ENCODE measurements around the gene LRRC72.
A peak's percentile ranks its signal among the peaks of the same experiment; 100 is the strongest.
"Not testable (repeated sequence)": the region's sequence is repeated elsewhere in the genome, so short reads cannot be mapped to it uniquely, and the experiment has no call there.

LRRC72 gene

DNA sequence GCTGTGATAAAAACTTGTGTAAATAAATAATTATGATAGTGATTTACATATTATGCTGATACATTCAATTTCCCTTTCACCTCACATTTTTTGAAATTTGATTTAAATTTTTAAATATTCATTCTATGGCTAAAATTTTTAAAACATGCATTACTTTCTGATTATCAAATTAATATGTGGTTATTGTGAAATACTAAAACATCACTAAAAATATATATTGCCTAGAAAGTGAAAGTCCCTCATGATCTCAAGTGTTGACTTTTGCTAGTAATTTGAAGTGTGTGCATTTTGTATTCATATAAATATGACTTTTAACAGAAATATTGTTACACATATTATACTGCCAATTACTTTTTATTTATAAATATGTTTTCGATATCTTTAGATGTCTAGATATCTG lies 3.1 kb downstream of the LRRC72 start:
- no peak for DNase-seq

DNA sequence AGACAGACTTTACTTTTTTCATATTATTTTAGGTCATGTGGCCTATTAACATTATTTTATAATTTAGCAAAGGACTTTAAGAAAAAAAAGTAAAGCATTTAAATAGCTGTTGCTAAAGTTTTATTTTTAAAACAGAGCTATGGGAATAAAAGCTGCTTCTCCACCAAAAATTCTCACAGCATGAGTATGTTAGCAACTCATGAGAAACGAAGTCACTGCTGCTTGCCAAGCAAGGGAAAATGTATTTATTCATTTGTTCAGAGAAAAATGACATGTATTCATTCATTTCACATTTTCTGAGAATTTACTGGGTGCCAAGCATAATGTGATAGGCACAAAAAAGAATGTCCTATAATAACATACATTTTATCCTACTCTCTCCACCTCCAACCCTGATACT lies 5.1 kb downstream of the LRRC72 start:
- no peak for DNase-seq

DNA sequence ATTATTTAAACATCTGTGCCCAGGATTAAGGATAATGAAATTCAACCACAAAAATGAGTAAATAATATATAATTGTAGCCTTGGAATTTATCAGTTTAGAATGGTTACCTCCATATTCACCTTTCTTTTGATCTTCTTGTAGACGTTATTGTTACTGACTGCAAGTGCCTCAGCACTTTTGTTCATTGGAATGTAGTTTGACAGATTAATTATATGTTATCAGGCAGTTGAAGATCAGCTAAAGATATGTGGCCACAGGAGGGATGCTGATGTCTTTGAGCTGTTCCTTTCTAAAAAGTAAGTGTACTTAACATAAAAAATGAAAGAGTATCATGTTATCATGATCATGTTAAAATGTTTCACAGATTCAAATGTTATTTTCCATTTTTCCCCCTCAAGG lies 5.6 kb downstream of the LRRC72 start:
- no peak for DNase-seq

DNA sequence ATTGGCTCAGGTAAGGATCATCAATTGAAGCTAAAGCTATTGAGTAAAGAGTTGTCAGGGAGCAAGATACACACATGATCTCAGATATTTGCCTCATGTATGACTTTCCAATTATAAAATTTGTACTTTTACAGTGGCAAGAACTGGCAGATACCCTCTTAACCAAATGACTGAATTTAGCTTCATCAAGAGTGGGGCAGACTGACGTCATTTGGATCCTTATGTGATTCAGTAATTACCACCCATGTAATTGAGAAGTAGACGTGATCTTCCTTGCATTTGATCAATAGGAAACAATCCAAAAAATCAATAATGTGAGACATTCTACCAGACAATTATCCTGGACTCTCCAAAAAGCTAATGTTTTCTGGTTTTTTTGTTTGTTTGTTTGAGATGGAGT lies 8.9 kb downstream of the LRRC72 start:
- no peak for DNase-seq

DNA sequence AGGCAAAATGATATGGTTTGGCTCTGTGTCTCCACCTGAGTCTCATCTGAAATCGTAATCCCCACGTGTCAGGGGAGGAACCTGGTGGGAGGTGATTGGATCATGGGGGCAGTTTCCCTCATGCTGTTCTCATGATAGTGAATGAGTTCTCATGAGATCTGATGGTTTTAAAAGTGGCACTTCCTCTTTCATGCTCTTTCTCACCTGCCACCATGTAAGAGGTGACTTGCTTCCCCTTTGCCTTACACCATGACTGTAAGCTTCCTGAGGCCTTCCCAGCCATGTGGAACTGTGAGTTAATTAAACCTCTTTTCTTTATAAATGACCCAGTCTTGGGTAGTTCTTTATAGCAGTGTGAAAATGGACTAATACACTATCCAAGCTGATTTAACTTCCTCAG lies 13.9 kb downstream of the LRRC72 start:
- not testable (repeated sequence) for DNase-seq

DNA sequence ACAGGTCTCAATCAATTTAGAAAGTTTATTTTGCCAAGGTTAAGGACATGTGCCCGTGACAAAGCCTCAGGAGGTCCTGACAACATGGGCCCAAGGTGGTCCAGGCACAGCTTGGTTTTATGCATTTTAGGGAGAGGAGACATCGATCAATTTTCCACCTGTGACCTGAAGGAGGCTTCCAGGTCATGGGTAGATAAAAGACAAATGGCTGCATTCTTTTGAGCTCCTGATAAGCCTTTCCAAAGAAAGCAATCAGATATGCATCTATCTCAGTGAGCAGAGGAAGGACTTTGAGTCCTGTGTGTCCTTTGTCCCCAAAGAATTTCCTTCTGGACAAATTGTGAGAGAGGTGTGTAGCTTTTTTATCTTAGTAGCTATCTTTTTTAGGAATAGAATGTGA lies 15.8 kb downstream of the LRRC72 start:
- no peak for DNase-seq

DNA sequence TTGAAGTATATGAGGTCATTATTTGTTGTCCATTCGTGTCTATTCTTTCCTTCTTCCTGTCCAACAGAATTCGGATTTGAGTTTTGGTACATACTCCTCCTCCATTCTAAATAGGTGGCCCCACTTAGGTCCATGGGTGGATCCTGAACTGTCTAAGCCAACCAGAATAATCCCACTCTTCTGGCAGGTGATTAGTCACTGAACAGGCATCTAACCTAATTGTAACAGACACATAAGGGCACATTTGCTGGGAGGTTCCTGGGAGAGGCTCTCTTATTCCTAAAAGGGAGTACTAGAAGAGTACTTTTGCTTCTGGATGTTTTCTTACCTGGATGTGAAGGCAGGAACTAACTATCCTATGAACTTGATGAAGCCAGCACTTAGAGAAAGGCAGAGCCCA lies 16.8 kb downstream of the LRRC72 start:
- no peak for DNase-seq

DNA sequence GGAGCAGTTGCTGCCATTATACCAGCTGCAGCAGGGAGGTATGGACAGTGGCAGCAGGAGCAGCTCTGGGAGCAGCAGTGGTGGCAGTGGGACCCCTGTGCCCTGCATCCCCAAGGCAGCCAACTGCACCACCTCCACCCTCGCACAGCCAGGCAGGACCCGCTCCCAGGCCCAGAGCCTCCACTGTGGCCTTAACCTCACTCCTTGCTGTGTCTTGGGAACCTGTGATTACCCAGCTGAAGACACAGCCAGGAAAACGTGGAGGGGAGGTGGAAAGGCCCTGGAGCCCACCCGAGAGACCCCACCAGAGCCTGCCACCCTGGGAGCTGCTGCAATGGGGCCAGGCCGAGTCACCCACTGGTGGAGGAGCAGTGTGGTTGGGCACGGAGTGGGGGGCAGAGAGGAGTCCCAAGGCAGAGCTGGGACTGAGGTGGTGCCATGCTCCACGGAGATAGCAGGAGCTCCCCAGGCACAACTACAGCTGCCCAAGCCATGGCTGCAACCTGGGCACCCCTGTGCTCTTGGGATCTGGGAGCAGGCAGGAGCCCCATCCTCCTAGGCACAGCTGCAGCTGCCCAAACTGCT lies 20.4 kb downstream of the LRRC72 start:
- DNase-seq, result no peak

DNA sequence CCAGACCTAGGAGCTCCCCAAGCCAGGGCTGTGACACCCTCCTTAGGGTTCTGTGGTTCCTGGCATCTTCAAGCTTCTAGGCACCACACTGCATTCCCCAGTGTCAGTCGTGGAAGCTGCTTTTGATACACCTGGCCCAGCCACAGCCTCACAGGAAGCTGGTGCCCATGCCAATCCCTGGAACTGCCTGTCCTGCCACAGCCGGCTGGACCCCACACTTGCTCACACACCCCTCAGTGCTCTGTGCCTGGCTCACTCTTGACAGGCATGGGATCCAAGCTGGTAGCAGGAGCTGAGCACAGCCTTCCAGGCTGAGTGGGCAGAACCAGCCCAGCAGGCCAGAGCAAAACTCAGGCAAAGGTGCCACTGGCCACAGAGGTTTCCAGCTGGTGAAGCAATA lies 21.8 kb downstream of the LRRC72 start:
- no peak for DNase-seq

DNA sequence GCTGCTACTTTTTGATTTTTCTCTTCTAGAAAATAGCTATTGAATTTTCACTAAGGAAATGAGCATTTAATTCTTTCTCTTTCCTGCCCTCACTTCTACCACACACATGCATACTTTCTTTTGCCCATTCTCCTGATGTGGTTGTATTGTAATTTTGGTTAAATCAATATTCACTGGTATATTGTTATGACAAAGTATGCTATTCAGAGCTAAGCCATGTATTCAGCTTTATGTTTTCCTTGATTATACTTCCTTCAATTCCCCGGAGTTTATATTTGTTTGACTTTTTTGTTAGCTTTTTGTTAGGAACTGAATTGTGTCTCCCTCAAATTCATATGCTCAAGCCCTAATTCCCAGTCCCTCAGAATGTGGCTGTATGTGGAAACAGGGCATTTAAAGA lies 24.0 kb downstream of the LRRC72 start:
- no peak for DNase-seq

DNA sequence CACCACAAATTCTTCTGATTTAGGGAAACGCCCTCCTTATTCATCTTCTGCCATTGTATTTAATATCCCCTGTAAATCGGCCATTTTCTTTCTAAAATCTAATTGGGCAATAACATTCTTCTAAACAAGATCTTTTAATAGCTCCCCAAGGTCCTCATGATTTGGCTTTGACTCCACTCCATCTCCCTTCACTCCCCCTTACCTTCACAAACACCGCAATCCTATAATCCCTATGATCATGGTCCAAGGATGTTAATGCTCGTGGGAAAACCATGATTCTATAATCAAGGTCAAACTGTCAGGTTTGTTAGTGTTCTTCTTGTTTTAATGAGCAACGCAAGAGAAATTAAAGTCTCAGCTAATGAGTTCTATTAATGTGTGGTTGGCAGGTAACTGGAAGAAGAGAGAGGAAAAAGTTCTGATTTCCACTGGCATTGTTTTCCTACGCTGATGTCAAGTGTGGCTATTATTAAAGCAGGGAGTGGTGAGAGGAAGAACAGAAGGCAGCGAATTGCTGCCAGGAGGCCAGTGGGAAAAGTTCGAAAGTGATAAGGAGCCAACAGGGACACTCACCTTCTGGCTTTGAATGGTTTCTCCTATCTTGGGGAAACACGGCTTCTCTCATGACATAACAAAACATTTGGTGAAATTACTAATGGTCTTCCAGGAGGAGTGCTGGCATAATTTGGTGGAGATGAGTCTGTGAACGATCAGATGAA lies 28.1 kb downstream of the LRRC72 start:
- DNase-seq, result no peak

DNA sequence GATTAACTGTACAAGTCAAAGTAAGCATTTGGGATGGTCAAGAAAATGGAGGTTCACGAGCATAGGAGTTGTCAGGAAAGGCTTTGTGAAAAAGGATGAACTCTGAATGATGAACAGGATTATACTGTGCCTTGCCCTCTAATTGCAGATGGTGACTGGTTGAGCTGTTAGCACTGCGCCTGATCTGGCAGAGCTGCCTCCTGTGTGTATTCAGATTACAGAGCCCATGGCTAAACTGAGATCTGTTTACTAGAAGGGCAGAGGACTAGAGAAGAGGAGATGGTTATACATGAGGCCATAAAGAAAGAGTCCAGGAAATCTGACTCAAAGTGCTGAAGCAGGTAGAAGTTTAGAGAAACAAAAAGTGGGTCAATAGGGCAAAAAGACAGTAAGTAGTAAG lies 29.7 kb downstream of the LRRC72 start:
- no peak for DNase-seq

DNA sequence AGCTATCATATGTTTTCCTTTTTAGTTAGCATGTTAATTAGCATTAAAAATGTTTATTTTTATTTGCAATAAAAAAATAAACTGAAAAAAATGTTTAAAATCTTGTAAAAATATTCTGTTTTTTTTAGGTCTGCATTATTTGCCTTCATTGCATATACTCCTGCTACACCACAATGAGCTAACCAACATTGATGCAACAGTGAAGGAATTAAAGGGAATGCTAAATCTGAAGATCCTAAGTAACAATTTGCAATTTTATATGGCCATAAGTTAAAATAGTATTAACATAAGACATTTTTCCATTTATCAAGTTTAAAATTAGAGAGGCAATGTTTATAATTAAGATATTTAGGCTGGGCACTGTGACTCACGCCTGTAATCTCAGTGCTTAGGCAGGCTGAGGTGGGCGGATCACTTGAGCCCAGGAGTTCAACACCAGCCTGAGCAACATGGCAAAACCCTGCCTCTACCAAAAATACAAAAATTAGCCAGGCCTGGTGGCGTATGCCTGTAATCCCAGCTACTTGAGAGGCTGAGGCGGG lies 32.2 kb downstream of the LRRC72 start:
- no peak for DNase-seq

DNA sequence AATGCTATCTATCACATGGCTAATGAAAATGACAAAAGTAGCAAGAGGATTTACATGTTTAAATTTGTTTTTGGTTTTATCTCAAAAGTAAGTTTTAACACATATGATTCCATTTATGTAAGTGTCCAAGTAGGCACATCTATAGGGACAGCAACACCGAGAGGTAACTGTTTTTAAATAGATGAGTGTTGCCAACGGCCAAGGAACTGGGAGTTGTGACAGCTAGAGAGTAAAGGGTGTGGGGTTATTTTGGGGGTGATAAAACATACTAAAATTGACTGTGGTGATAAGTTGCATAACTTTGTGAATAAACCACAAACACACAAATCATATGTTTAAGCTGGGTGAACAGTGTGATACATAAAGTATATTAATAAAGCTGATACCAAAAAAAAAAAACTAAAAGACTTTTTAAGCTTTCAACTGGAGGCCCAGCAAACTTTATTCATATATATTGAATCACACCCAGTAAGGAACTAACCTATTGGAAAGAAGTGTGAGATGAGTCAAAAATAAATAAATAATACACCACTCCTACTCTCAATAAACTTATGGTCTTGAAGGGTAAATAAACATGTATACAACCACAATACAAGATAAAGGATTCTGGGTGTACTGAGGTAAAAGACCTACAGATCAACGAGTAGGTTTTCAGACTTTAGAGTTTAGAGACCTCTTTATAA lies 33.0 kb downstream of the LRRC72 start:
- no peak for DNase-seq

DNA sequence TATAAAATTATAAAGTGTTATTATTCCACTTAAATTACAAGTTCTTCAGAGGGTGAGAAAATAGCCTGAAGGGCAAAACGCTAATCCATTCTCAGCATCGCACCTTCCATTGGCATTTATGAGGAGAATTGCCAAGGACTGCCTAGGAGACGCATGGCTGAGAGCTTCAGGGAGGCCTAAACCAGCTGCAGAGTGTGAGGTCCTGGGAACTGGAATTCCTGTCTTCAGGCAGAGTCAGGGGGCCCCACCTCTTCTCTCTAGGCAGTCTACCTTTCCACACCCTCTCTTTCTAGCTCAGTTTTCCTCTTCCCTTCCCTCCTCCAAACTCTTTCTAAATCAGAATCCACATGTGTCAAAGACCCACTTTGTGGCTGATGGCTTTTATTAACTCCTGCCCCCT lies 35.3 kb downstream of the LRRC72 start:
- DNase-seq, result no peak

DNA sequence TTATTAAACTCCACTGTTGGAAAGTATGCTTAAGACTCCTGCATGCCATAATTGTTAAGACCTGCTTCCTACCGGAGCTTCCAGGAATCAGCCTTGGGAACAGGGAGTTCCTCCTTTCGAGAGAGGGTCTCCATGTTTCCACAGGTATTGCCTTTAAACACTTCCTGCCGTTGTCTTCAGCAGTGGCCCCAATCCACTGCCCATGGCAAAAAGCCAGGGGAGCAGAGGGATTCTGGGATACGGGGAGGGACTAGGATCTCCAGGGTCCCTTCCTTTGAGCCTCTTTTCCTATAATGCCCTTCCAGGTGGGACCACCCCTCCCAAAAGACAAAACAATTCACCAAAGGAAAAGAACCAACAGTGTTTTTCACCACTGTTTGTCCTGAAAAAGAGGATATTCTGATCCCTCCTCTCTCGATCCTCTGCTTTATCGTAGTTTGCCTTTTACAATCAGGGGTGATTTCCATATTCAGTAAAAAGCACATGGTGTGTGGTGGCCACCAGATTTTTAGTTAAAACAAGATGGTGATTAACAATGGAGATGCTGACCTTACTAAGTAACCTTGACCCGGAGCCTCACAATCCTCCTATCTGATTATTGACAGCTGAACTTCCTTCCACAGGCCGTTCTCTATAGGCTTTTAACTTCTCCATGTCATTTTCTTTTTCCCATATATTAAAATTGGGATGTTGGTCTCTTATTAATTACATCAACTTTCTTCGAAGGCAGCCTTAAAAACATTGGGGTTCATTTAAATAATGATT lies 36.0 kb downstream of the LRRC72 start:
- no peak for DNase-seq

DNA sequence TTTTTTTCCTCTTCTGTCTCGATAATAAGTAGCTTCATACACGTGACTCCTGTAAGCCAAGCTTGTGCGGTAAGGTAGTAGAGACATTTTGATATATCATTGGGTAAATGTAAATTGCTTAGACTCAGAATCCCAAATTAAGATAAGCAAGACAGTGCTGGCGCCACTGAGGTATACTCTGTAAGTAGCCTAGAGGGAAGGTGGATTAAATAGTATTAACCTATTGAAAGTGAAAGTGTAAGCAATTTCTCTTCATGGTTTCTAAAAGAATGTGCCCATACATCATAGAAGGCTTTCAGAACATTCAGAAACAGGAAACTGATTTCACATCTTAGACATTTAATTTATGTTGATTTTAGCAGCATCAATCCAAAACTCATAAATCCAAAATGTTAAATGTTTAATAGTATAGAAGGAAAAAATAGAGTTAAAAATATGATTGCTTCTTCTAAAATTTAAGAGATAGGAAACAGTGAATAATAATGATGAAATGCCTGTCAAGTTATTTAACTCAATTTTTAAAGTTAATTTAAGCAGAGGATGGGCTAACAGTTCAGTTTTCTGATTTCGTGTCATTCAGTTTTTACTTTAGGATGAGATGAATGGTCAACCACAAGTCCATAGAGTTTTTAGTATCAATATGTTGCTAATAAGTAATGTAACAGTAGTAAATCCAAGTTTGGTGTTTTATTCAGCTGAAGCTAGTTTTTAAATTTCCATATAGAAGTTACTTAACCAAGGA lies 36.8 kb downstream of the LRRC72 start:
- no peak for DNase-seq

DNA sequence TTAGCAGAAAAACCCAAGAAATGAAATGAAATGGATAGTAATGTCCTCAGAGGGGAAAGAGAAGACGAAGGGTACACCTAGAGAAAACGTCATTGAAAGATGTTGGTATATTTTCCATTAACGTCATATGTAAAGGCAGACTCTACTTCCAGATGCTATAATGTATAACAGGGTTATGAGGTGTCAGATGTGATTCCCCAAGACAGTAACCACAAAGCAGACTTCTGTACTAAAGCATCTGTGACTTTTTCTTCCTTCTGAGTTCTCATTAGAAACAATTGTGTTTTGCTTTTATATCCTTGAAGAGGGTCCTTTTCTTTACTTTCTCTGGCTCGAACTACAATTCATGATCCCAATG lies 37.4 kb downstream of the LRRC72 start:
- no peak for DNase-seq

DNA sequence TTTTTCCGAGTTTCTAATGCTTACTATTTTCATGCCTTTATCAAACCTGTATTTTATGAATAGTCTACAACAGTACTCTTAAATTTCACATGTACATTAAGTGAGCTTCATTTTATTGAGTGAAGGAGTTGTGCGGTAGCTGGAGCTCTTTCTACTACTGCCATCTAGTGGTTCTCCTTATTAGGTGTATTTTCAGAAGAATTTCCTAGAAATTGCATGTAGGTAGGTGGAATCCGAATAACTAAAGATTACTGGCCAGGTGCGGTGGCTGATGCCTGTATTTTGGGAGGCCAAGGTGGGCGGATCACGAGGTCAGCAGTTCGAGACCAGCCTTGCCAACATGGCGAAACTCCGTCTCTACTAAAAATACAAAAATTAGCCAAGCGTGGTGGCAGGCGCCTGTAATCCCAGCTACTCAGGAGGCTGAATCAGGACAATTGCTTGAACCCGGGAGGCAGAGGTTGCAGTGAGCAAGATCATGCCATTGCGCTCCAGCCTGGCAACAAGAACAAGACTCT lies 38.3 kb downstream of the LRRC72 start:
- peak; percentile 77 for DNase-seq

DNA sequence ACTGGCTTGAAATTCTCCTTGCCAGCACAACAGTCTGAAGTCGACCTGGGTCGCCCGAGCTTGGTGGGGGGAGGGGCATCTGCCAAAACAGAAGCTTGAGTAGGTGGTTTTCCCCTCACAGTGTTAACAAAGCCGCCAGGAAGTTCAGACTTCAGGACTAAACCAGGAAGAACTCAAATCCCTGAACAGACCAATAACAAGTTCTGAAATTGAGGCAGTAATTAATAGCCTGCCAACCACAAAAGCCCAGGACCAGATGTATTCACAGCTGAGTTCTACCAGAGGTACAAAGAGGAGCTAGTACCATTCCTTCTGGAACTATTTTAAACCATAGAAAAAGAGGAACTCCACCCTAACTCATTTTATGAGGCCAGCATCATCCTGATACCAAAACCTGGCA lies 45.3 kb downstream of the LRRC72 start:
- no peak for DNase-seq

DNA sequence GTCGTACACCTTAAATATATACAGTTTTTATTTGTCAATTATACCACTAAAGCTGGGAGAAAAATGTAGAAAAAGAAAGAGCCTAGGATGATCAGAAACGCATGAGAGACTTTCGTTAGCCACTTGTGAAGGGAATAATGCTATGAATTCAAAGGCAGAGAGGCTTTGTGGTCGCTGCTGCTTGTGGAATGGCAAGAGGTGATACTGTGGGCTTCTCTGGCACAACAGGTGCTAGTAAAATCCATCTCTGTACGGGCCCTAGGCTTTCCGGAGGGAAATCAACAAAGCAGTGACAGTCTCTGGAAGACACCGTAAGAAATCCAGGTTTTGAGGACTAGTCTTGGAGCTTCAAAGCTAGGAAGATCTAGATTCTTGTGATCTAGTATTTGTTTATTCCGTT lies 52.6 kb downstream of the LRRC72 start:
- no peak for DNase-seq

DNA sequence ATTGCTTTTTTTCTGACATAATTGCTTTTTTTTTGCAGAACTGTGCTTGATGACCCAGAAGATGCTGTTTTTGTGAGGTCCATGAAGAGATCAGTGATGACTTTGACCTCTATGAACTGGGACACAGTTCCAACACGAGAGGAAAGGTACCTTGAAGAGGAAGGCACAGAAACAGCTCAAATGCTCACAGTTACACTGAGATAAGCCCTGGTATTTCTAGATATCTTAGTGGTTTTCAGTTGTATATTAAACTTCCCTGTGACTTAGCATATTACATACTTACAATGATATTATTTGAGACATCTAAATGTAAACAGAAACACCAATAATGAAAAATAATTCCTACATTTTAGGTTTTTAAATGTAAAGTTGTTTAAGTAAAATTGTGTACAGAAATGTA lies 54.7 kb downstream of the LRRC72 start:
- no peak for DNase-seq

DNA sequence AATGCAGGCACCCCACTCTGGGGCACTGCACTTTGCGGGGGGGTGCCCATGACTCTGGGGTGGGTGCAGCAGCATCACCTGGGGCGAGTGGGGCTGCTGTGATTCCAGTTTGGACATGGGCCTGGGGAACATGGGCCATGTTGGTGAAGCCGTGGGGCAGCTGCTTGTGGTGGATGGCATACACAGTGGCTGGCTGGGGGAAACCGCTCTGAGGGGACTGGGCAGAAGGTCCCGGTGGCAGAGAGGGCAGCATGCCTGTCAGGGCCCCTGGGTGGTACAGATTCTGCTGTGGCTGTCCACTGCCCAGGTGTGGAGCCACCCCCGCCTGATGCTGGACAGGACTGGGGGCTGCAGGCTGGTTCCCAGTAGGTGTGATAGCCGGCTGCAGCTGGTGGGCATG lies 57.2 kb downstream of the LRRC72 start:
- DNase-seq, result no peak
